Activated CD8-positive, alpha-beta memory T cell treated with anti-CD3 and anti-CD28 coated beads for 1 hour (primary cell): ENCODE data around the gene HAGH.

Experiments used
- DNase-seq, 2 donors: peaks; one replicate each; pipeline ENCODE4 v3.0.0-alpha.2; 2020; ENCODE audit warnings: low read depth in 1 of 2; ENCODE audit errors: extremely low read depth in 1 of 2

The HAGH gene

DNA sequence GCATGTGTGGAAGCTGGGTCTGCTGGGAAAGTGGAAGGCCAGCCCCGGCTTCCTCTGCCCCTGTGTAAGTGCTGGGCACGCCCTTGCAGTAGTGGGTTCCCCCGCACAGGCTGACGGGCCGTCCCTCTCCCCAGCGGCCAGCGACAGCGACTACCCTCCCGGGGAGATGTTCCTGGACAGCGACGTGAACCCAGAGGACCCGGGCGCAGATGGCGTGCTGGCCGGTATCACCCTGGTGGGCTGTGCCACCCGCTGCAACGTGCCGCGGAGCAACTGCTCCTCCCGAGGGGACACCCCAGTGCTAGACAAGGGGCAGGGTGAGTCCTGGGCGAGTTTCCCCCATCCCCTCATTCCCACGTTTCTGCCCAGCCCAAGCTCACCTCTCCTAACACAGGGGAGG, 60.8 kb downstream of the HAGH start:
- DNase-seq: no peak

DNA sequence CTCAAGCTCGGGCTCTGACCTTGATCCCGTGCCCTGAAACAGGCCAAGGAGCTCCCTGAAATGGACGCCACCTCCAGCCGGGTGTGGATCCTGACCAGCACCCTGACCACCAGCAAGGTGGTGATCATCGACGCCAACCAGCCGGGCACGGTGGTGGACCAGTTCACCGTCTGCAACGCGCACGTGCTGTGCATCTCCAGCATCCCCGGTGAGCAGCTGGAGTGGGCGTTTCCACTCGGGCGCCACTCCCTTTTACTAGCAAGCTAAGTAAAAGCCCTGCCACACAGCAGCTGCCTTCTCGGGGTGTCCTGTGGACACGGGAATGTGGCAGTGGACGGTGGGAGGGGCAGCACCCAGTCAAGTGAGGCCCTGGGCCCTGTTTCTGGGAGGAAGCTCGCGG, 61.7 kb downstream of the HAGH start:
- DNase-seq: no peak

DNA sequence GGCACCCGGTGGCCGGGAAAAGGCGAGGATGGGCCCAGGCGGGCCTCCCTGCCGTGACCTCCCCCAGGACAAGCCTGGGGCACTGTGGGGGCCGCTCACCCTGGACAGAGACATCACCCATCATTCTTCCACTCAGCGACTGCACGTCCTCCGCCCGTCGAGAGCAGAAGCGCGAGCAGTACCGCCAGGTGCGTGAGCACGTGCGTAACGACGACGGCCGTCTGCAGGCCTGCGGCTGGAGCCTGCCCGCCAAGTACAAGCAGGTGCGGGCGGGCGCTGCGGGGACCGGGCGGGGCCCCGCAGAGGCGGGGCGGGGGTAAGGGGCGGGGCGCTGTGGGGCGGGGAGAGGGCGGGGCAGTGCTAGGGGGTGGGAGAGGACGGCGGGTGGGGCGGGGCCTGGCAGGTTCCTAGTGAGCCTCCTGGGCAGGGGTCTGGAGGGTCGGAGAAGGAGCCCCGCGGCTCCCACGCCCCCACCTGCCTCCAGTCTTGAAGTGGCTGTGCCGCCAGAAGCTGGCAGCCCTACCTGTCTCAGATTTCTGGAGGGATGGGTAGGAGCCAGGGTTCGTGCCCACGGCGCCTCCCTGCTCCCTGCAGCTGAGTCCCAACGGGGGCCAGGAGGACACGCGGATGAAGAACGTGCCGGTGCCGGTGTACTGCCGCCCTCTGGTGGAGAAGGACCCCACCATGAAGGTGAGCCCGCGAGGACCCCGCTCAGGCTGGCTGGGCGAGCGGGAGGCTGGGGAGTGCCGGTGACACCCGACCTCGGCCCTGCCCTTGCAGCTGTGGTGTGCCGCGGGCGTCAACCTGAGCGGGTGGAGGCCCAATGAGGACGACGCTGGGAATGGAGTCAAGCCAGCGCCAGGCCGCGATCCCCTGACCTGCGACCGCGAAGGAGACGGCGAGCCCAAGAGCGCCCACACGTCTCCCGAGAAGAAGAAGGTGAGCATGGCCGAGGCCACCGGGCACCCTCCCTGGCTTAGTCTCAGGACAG, 62.8 kb downstream of the HAGH start:
- no peak for DNase-seq

DNA sequence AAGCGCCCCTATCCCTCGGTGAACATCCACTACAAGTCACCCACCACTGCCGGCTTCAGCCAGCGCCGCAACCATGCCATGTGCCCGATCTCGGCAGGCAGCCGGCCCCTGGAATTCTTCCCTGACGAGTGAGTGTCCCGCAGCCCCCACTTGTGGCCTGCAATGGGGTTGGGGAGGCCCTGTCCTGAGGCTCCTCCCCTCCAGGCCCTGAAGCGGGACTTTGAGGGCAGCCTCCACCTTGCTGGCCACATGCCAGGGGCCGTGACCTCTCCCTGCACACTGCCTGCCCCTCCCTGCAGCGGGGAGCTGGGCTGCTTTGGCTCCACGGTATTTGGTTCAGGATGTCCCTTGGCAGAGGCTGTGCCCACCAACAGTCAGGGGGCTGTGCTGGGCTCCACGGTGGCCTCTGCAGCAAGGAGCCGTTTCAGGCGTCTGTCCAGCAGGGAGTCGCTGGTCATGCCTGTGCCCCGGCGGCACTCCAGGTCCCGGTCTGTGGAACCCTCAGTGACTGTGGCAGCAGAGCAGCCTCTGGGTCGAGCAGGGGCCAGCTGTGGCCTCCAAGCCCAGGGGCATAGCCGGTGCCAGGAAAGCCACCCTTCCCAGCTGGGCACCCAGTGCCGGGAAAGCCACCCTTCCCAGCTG, 63.6 kb downstream of the HAGH start:
- no peak for DNase-seq

DNA sequence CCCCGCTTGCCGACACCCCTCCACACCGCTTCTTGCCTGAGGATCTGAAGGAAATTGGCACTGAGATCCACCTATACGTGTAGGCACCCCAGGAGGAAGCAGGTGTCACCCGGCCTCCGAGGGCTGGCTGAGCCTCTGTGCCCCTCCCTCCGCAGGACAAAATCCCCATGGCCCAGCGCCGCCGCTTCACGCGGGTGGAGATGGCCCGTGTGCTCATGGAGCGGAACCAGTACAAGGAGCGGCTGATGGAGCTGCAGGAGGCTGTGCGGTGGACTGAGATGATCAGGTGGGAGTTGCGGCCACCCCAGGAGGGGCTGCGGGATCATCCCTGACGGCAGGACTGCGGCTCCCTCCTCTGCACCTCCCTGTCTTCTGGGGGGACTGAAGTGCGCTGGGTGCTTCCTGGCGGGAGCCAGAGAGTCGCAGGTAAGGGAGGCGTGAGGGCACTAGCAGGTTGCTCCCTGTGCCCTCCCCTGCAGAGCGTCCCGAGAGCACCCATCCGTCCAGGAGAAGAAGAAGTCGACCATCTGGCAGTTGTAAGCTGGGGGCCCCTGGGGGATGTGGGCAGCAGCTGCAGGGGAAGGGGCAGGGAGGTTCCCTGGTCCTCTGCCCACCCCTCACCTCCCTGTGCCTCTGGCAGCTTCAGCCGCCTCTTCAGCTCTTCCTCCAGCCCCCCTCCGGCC, 64.3 kb downstream of the HAGH start:
- DNase-seq: no peak

DNA sequence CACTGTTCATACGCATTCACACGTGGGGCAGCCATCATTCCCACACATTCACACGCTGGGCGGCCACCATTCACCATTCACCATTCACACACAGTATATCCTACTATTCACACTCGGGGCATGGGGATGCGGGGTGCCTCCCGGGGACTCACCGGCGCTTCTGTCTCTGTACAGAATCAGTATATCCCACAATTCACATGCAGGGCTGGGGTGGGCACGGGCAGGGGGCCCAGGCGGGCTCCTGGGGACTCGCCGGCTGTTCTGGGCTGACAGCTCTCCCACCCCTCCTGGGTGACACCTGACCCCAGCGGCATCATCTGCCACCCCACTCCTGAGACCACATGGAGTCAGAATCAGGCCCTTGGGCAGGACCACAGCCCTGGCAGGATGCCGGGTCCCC, 64.9 kb downstream of the HAGH start:
- DNase-seq: no peak

DNA sequence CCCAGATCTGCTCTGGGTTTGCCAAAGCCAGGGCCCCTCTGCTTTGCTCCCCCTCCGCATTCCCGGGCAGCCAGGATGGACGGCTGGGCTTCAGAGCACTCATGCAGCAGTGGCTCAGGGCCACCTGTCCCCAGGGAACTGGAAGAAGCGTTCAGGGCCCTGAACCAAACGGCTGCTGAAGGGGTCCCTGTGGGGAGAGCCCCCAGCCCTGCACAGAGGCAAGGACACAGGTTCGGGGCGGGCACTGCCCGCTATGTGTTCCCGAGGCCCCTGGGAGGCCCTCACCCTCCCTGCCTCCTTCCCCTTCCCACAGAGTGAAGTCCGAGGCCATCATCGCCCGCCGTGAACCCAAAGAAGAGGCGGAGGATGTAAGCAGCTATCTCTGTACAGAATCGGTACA, 65.7 kb downstream of the HAGH start:
- no peak for DNase-seq

DNA sequence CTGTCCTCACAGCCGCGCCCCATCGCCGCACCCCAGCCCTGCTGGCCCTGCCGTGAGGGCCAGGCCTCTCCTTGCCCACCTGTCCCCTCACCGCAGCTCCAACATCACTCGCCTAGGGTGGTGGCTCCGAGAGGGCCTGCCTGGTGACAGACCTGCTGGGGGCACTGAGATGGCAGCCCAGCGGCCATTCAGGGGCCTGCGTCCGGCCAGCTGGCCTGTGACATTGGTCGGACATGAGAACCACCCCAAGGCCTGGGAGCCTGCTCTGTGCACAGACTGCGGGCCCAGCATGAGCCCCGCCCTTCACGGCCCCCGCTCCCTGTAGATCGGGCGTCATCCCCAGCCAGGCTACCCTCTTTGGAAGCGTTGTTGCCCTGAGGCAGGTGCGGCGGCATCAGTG, 67.1 kb downstream of the HAGH start:
- DNase-seq: no peak

DNA sequence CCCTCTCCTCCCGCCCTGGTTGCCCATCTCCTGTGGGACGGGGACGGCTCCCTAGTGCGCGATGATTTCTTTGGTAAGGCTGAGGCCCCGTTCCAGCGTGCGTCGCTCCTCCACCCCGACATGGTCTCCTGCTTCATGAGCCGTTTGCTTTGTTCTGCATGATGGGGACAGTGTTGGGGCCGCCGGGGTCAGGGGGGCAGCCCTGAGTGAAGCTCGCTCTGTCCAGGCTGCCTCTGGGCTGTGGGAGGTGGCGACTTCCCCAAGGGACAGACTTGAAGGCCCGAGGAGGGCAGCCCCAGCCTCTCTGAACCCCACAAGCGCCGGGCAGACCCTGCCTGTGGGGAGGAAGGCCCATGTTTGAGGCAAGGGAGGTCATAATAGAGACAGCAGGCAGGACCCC, 67.7 kb downstream of the HAGH start:
- DNase-seq: no peak

DNA sequence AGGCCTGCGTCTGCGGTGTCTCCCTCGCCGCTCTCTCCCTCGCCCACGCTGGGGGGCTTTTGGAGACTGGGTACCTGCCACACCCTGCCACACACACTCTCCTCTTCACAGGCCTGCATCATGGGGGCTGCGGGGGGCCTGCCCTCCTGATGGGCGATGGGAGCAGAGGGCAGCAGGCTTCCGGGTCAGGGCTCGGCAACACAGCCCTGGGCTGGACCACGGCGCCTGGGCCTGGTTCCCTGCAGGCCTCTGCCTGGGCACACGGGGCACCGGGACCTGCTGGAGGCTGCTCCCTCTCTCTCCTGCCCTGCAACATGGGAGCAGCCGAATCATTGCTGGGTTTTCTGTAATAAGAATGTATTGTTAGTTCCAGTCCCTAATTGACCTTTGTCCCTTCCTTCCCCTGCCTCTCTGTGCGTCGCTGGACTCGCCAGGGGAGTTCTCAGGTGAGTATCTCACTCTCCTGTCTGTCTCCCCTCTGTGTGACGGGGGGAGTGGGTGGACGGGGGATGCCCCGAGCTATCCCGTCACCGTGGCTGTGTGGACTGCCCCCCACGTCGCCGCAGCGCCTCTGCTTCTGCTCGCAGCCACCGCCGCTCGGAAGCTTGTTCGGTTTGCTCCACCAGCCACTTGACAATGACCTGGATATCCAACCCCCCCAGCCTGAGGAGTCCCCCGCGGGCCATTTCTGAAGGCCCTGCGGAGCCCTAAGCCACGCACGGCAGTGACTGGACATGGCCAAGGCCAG, 68.7 kb downstream of the HAGH start:
- no peak for DNase-seq
